GM23248 (cell line): ENCODE measurements around the gene MPP1.

Experiments
- EZH2 ChIP-seq: fragments of 200-600 bp; sonication (generic); IDR thresholded peaks from 2 replicates; pipeline ENCODE4 v1.6.1; 2018; ENCODE audit warnings: antibody characterized with exemption, mild to moderate bottlenecking; ENCODE audit not compliant: insufficient read depth, poor library complexity, severe bottlenecking
- EZH2phosphoT487 ChIP-seq: fragments of 200-600 bp; sonication (generic); IDR thresholded peaks from 2 replicates; pipeline ENCODE4 v1.6.1; 2018; ENCODE audit warnings: antibody characterized with exemption, moderate library complexity, mild to moderate bottlenecking, low read depth; ENCODE audit not compliant: insufficient read depth

DNA sequence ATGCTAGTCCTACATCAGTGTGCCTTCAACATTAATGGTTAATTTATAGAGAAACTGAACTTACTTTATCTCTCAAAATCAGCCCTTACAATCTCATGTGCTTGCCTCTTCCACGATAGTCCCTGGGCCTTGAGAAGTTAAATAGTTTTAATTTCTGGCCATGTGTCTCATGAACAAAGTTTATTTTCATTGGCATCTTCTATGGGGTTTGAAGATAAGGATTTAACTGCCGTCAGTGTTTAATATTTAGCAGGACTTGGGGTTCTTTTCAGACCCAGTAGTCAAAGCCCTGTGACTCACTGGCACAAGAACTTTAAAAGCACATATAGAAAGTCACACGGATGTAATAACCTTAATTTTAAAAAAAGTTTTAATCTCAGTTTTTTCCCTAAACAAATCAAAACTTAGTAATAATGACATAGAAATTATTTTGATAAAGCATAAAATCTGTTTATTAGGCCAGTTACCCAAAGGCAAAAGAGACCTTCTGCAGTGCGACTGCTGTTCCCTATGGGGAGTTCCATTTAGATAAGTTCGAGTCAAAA lies 10.1 kb upstream of the MPP1 start:
- TF ChIP-seq EZH2 (no peak), EZH2phosphoT487 (no peak)
